Measurements from ENCODE around the gene CILP. TPM values are rescaled to one million over a fixed set of nuclear protein-coding genes. Genes with fewer than 3 reads are reported as not detected.

CILP gene
- total and polyA plus RNA-seq, 4 donors, result 0.30 to 0.97 (median 0.66) TPM

DNA sequence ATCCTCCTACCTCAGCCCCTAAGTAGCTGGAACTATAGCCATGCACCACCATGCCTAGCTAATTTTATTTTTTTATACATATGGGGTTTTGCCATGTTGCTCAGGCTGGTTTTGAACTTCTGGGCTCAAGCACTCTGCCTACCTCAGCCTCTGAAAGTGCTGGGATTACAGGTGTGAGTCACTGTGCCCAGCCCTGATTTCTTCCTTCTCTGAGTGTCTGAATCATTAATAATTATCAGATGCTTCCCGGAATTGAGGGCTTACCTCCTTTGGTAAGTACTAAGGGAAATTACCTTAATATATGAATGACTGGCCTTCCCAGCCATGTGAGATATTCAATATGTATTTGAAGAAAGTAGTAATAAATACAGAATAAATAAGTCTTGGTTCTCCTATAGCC lies 33.4 kb downstream of the CILP start:
- Histone ChIP-seq H3K36me3 (ENCODE audit: control insufficient read depth in 4 of 4, insufficient read depth in 4 of 4, low read length in 4 of 4) (peaks cover 15 to 46% (median 28%) of the 10 kb centered on the region in 4 donors), H3K9me3 (ENCODE audit: control insufficient read depth in 4 of 4, insufficient read depth in 3 of 4, low read length in 3 of 4) (no peaks in the 10 kb centered on the region), H3K9ac (ENCODE audit: insufficient read depth in 1 of 2, low read length in 2 of 2) (no peak overlapping the region), H3K27me3 (ENCODE audit: control insufficient read depth in 3 of 3, insufficient read depth in 3 of 3, low read length in 2 of 3) (no peaks in the 10 kb centered on the region), H3K27ac (ENCODE audit: low read depth in 1 of 2, low read length in 1 of 2) (peak overlapping the region in 1 of 2 donors; percentile 40), H3K4me3 (no peak overlapping the region), H3K4me1 (ENCODE audit: control insufficient read depth in 5 of 5, insufficient read depth in 5 of 5, low read length in 5 of 5) (peaks cover 0 to 9% (median 2%) of the 10 kb centered on the region in 5 donors)
- 72 to 93% methylated on average over 1 of the region's 1 CpG for WGBS, 2 donors
- no peak for DNase-seq
- ATAC-seq (ENCODE audit: insufficient read depth, low FRiP score), result no peak
- TF ChIP-seq, protein P1, sequence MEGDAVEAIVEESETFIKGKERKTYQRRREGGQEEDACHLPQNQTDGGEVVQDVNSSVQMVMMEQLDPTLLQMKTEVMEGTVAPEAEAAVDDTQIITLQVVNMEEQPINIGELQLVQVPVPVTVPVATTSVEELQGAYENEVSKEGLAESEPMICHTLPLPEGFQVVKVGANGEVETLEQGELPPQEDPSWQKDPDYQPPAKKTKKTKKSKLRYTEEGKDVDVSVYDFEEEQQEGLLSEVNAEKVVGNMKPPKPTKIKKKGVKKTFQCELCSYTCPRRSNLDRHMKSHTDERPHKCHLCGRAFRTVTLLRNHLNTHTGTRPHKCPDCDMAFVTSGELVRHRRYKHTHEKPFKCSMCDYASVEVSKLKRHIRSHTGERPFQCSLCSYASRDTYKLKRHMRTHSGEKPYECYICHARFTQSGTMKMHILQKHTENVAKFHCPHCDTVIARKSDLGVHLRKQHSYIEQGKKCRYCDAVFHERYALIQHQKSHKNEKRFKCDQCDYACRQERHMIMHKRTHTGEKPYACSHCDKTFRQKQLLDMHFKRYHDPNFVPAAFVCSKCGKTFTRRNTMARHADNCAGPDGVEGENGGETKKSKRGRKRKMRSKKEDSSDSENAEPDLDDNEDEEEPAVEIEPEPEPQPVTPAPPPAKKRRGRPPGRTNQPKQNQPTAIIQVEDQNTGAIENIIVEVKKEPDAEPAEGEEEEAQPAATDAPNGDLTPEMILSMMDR (IDR thresholded peaks at IDR 0.05; ENCODE audit: control extremely low read depth, extremely low read depth), result no peak

DNA sequence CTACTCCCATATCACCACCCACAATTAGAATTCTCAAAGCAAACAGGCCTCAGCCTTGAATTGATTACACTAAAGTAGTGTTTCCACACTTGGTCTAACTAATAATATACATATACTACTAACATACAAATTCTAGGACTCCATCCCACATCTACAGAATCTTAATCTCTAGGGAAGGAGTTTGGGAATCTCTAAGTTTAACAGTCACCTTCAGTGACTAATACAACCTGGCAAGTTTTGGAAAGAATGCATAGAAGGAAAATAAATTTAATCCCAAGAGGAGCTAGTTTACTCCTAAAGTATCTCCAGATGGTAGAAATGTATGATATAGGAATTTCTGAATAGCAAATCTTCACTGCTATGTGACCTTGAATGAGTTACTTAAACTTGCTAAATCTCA lies 35.2 kb downstream of the CILP start:
- TF ChIP-seq, protein P1 (IDR thresholded peaks at IDR 0.05; ENCODE audit: control extremely low read depth, extremely low read depth), result no peak
- ATAC-seq (ENCODE audit: insufficient read depth, low FRiP score) (no peak), DNase-seq (no peak)
- Histone ChIP-seq H3K9ac (ENCODE audit: insufficient read depth in 1 of 2, low read length in 2 of 2) (no peak overlapping the region), H3K9me3 (ENCODE audit: control insufficient read depth in 4 of 4, insufficient read depth in 3 of 4, low read length in 3 of 4) (no peaks in the 10 kb centered on the region), H3K27me3 (ENCODE audit: control insufficient read depth in 3 of 3, insufficient read depth in 3 of 3, low read length in 2 of 3) (no peaks in the 10 kb centered on the region), H3K36me3 (ENCODE audit: control insufficient read depth in 4 of 4, insufficient read depth in 4 of 4, low read length in 4 of 4) (peaks cover 20 to 43% (median 30%) of the 10 kb centered on the region in 4 donors), H3K4me1 (ENCODE audit: control insufficient read depth in 5 of 5, insufficient read depth in 5 of 5, low read length in 5 of 5) (peaks cover 0 to 7% (median 0%) of the 10 kb centered on the region in 5 donors), H3K27ac (ENCODE audit: low read depth in 1 of 2, low read length in 1 of 2) (no peak overlapping the region), H3K4me3 (no peak overlapping the region)

DNA sequence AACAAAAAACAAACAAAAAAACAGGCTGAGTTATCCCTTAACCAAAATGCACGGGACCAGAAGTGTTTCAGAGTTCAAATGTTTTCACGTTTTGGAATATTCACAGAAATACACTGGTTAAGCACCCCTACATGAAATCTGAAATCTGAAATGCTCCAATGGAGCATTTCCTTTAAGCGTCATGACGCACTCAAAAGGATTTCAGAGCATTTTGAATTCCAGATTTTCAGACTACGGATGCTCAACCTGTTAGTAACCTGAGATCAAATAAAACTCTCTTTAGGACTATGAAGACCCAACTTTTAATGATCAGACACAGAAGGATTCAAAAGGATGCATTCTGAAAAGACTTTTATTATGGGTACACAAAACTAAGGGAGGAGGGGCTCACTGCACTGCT lies 35.8 kb downstream of the CILP start:
- Histone ChIP-seq H3K27ac (ENCODE audit: low read depth in 1 of 2, low read length in 1 of 2) (no peak overlapping the region), H3K4me1 (ENCODE audit: control insufficient read depth in 5 of 5, insufficient read depth in 5 of 5, low read length in 5 of 5) (peaks cover 0 to 7% (median 0%) of the 10 kb centered on the region in 5 donors), H3K9me3 (ENCODE audit: control insufficient read depth in 4 of 4, insufficient read depth in 3 of 4, low read length in 3 of 4) (no peaks in the 10 kb centered on the region), H3K4me3 (no peak overlapping the region), H3K9ac (ENCODE audit: insufficient read depth in 1 of 2, low read length in 2 of 2) (no peak overlapping the region), H3K36me3 (ENCODE audit: control insufficient read depth in 4 of 4, insufficient read depth in 4 of 4, low read length in 4 of 4) (peaks cover 23 to 43% (median 30%) of the 10 kb centered on the region in 4 donors), H3K27me3 (ENCODE audit: control insufficient read depth in 3 of 3, insufficient read depth in 3 of 3, low read length in 2 of 3) (no peaks in the 10 kb centered on the region)
- DNase-seq (no peak), ATAC-seq (ENCODE audit: insufficient read depth, low FRiP score) (no peak)
- TF ChIP-seq, protein P1 (IDR thresholded peaks at IDR 0.05; ENCODE audit: control extremely low read depth, extremely low read depth), result no peak
- WGBS, 2 donors, result 93% methylated on average over 5 of the region's 5 CpGs

DNA sequence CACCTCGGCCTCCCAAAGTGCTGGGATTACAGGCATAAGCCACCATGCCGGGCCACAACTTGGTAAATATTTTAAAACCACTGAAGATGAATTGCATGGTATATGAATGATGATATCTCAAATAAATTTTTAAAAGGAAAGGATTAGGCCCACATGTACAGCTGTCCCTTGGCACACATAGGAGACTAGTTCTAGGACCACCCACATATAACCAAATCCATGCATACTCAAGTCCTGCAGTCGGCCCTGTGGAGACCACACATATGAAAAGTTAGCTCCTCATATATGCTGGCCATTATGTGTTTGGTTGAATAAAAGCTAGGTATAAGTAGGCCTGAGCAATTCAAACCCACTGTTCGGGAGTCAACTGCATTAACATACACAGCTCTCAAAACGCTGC lies 36.8 kb downstream of the CILP start:
- no peak for DNase-seq
- Histone ChIP-seq H3K4me1 (ENCODE audit: control insufficient read depth in 5 of 5, insufficient read depth in 5 of 5, low read length in 5 of 5) (peaks cover 0 to 2% (median 0%) of the 10 kb centered on the region in 5 donors), H3K9ac (ENCODE audit: insufficient read depth in 1 of 2, low read length in 2 of 2) (no peak overlapping the region), H3K27me3 (ENCODE audit: control insufficient read depth in 3 of 3, insufficient read depth in 3 of 3, low read length in 2 of 3) (no peaks in the 10 kb centered on the region), H3K4me3 (no peak overlapping the region), H3K27ac (ENCODE audit: low read depth in 1 of 2, low read length in 1 of 2) (no peak overlapping the region), H3K36me3 (ENCODE audit: control insufficient read depth in 4 of 4, insufficient read depth in 4 of 4, low read length in 4 of 4) (peaks cover 22 to 38% (median 30%) of the 10 kb centered on the region in 4 donors), H3K9me3 (ENCODE audit: control insufficient read depth in 4 of 4, insufficient read depth in 3 of 4, low read length in 3 of 4) (no peaks in the 10 kb centered on the region)
- 94 to 96% methylated on average over 5 of the region's 5 CpGs for WGBS, 2 donors
- ATAC-seq (ENCODE audit: insufficient read depth, low FRiP score), result no peak
- TF ChIP-seq, protein P1 (IDR thresholded peaks at IDR 0.05; ENCODE audit: control extremely low read depth, extremely low read depth), result no peak
